Testis (tissue), 3 donors: ENCODE data around the gene TLK1. TPM values are rescaled to one million over a fixed set of nuclear protein-coding genes. Genes with fewer than 3 reads are reported as not detected.

ENCODE experiments used
- DNase-seq: peaks from one replicate; pipeline ENCODE4 v3.0.0-alpha.2; 2019
- H3K27ac ChIP-seq, 2 donors: fragments of 200-600 bp; sonication (generic); one replicate each; pipeline ENCODE4 v1.5.1; 2019
- H3K27me3 ChIP-seq: fragments of 200-600 bp; sonication (generic); one replicate; pipeline ENCODE4 v1.5.1; 2019
- H3K36me3 ChIP-seq: fragments of 200-600 bp; sonication (generic); one replicate; pipeline ENCODE4 v1.5.1; 2017; ENCODE audit warnings: low read depth; ENCODE audit errors: missing control alignments
- H3K4me1 ChIP-seq: fragments of 200-600 bp; sonication (generic); one replicate; pipeline ENCODE4 v1.5.1; 2019
- H3K4me3 ChIP-seq, 2 donors: fragments of 200-600 bp; sonication (generic); one replicate each; pipeline ENCODE4 v1.5.1; 2017 to 2019
- H3K9me3 ChIP-seq: fragments of 200-600 bp; sonication (generic); one replicate; pipeline ENCODE4 v1.5.1; 2017
- POLR2A ChIP-seq: fragments of 450-650 bp; IDR thresholded peaks from one replicate; pipeline ENCODE4 v1.6.1; 2017; ENCODE audit warnings: antibody characterized with exemption, mild to moderate bottlenecking, moderate library complexity
- WGBS, 2 donors: methylation state at CpG; one replicate each; pipeline ENCODE4 v1.1.5; 2018; 5-methylcytosine and 5-hydroxymethylcytosine counted together
- intact Hi-C: fragments of 100-400 bp; cut with DNase I; formaldehyde crosslinking; loops from one replicate; pipeline ENCODE4 v1.15.1; 2023; ENCODE audit warnings: low total_unique reads
- polyA plus RNA-seq: library from polyadenylated mRNA; stranded (reverse); fragments of 350-450 nt; fragmentation: Illumina TruSeq; extraction: RNeasy Lipid Tissue Mini Kit (QIAGEN cat#74804); gene quantifications from one replicate; pipeline ENCODE4 v1.2.3, GENCODE V29; 2014; ENCODE audit warnings: low read depth, low replicate concordance; ENCODE audit not compliant: insufficient read depth
- total RNA-seq, 2 donors: library from RNA; depleted of rRNA; stranded (reverse); fragments of >200 nt; gene quantifications; one replicate each; pipeline ENCODE4 v1.2.3, GENCODE V29; 2016
- TF ChIP-seq, protein P1 (sequence below), 3 experiments: fragments of 450-650 bp in 2 of 3; fragments of 200-600 bp in 1 of 3; sonication (generic) in 1 of 3; IDR thresholded peaks; one replicate each; pipeline ENCODE4 v1.5.1; 2016 to 2019; ENCODE audit warnings: antibody characterized with exemption in 3 of 3, mild to moderate bottlenecking in 2 of 3, moderate library complexity in 1 of 3

The TLK1 gene
- total and polyA plus RNA-seq, 3 donors from 2014 or later, result 36.8 to 112 (median 110) TPM

DNA sequence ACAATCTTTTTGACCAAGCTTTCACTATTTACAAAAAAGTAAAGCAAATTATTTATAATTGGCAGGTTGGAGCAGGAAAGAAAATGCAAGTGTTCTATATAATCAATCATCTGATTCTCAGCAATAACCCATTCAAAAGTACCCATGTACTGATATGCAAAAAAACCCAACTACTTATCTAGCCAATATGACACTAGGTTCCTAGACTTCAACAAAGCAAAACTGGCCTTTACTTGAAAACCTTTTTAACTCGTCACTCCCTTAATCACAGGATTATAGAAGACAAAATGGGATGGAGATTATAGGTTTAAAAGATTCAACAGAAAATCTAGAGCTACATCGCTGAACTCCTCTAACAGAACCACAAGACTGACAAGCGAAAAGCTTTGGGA lies 3.6 kb downstream of the TLK1 start:
- Histone ChIP-seq H3K36me3 (no peaks in the 10 kb centered on the region), H3K27ac (no peak overlapping the region), H3K4me3 (no peak overlapping the region), H3K9me3 (no peaks in the 10 kb centered on the region), H3K4me1 (peaks cover 24% of the 10 kb centered on the region), H3K27me3 (no peaks in the 10 kb centered on the region)
- TF ChIP-seq, protein P1, sequence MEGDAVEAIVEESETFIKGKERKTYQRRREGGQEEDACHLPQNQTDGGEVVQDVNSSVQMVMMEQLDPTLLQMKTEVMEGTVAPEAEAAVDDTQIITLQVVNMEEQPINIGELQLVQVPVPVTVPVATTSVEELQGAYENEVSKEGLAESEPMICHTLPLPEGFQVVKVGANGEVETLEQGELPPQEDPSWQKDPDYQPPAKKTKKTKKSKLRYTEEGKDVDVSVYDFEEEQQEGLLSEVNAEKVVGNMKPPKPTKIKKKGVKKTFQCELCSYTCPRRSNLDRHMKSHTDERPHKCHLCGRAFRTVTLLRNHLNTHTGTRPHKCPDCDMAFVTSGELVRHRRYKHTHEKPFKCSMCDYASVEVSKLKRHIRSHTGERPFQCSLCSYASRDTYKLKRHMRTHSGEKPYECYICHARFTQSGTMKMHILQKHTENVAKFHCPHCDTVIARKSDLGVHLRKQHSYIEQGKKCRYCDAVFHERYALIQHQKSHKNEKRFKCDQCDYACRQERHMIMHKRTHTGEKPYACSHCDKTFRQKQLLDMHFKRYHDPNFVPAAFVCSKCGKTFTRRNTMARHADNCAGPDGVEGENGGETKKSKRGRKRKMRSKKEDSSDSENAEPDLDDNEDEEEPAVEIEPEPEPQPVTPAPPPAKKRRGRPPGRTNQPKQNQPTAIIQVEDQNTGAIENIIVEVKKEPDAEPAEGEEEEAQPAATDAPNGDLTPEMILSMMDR (IDR thresholded peaks at IDR 0.05), result no peak
- TF ChIP-seq POLR2A, result no peak
- DNase-seq, result no peak
- WGBS, 2 donors, result 56 to 58% methylated on average over 3 of the region's 3 CpGs
- intact Hi-C loops, result loop anchor here (10.0 kb wide), 1 partner anchor 182 kb away; no protein-coding TSS in a partner anchor

DNA sequence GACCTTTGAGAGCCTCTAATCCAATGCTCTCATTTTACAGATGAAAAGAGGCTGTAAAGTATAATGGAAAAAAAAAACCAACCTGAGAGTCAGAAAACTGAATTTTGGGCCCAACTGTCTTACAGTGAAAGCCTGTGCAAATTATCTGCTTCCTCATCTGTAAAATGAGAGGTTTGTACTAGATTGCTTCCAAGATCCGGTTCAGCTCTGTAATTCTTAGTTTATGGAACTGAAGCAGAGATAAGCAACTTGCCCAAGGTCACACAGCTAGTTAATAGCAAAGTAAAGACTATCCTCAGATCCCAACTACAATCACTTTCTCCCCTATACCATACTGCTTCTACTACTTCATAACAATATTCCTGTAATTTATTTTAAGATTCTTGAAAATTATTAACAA lies 6.3 kb downstream of the TLK1 start:
- H3K4me1 ChIP-seq, result peaks cover 19% of the 10 kb centered on the region
- H3K27ac ChIP-seq, result peak overlapping the region in 1 of 2 donors; percentile 31
- H3K36me3 ChIP-seq, result no peaks in the 10 kb centered on the region
- no peaks in the 10 kb centered on the region for H3K9me3 ChIP-seq
- no peaks in the 10 kb centered on the region for H3K27me3 ChIP-seq
- intact Hi-C loops, result loop anchor here (10.0 kb wide), 1 partner anchor 180 kb away; no protein-coding TSS in a partner anchor
- DNase-seq, result no peak
- 6 to 17% methylated on average over 1 of the region's 1 CpG for WGBS, 2 donors
- no peak for TF ChIP-seq POLR2A
- TF ChIP-seq, protein P1 (IDR thresholded peaks at IDR 0.05), result no peak
- H3K4me3 ChIP-seq, result no peak overlapping the region

DNA sequence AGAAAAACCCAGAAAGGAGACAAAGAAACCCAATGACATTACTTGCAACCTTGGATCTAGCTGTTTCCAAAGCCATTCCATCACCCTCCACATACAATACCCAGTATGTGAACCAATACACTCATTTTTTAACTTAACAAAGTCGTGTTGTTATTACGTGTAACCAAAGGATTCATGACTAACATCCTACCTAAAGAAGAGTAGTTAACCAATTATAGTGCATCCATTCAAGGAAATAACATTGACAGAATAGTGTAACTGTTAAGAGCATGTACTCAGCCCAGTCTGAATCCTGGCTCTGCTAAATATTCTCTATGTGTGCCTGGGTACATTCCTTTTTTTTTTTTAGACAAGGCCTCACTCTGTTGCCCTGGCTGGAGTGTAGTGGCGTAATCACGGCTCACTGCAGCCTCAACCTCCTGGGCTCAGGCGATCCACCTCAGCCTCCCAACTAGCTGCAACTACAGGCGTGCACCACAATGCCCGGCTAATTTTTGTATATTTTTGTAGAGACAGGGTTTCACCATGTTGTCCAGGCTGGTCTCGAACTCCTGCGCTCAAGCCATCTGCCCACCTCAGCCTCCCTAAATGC lies 9.9 kb downstream of the TLK1 start:
- no peaks in the 10 kb centered on the region for H3K27me3 ChIP-seq
- TF ChIP-seq POLR2A, result no peak
- no peak for DNase-seq
- no peaks in the 10 kb centered on the region for H3K36me3 ChIP-seq
- no peak overlapping the region for H3K4me3 ChIP-seq
- peaks cover 14% of the 10 kb centered on the region for H3K4me1 ChIP-seq
- H3K27ac ChIP-seq, result no peak overlapping the region
- intact Hi-C loops, result loop anchor here (10.0 kb wide), 1 partner anchor 176 kb away; no protein-coding TSS in a partner anchor
- 93% methylated on average over 9 of the region's 9 CpGs for WGBS, 2 donors
- no peaks in the 10 kb centered on the region for H3K9me3 ChIP-seq

DNA sequence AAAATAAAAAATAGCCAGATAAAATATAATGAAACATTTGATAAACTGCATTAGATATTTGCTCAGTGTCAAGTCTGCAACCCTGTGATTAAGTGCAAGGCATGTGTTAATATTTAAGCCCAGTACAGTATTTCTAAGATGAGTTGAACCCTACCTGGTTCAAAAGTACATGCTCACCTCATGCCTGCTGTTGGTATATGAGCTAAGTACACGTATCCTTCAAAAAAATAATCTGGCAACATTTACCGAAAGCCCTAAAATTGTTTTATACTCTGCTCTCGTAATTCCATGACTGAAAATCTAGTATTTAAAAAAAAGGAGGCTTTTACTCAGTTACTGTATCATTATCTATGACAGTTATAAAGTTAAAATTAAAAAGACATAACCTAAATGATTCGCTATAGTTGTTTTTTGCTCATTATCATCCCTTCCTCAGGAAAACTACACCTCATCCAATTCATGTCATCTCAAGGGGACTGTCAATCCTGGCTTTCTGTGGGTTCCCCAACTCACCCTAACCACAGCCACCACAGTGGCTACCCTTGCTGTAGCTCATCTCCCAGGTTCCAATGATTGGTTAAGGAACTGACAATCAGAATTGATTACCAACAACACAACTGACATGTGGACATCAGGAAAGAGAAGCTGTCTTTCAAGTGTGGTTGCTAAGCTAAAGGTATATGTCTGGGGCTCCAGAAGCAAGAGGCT lies 10.6 kb downstream of the TLK1 start:
- Histone ChIP-seq H3K36me3 (no peaks in the 10 kb centered on the region), H3K4me3 (no peak overlapping the region), H3K27me3 (no peaks in the 10 kb centered on the region), H3K9me3 (no peaks in the 10 kb centered on the region), H3K27ac (no peak overlapping the region), H3K4me1 (peaks cover 14% of the 10 kb centered on the region)
- WGBS, 2 donors, result 78% methylated on average over 4 of the region's 4 CpGs
- DNase-seq, result no peak
- no peak for TF ChIP-seq POLR2A
- TF ChIP-seq, protein P1 (IDR thresholded peaks at IDR 0.05), result no peak
- intact Hi-C loops, result loop anchor here (10.0 kb wide), 1 partner anchor 175 kb away; no protein-coding TSS in a partner anchor

DNA sequence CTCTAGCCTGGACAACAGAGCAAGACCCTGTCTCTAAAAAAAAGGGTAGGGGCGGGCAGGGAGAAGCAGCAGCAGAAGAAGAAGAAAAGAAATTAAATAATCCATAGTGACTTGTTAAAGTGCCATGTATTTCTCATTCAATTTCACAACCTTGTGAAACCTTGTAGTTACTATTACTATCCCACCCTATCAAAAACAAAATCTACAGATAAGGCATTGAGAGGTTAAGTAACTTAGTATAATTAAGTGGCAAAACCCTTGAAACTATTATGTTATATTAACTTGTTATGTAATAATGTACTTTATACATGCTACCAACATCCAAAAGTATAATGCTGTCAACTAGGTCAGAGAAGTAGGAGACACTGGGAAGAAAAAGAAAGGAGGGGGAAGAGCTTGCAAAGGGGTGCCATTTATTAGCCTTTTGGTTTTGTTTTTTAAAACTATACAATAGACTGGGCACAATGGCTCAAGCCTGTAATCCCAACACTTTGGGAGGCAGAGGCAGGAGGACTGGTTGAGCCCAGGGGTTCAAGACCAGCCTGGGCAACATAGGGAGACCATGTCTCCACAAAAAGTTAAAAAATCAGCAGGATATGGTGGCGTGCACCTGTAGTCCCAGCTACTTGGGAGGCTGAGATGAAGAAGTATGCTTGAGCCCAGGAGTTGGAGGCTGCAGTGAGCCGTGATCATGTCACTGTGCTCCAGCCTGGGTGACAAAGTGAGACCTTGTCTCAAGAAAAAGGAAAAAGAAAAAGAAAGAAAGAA lies 11.3 kb downstream of the TLK1 start:
- Histone ChIP-seq H3K36me3 (no peaks in the 10 kb centered on the region), H3K4me1 (peaks cover 8% of the 10 kb centered on the region), H3K27me3 (no peaks in the 10 kb centered on the region), H3K27ac (no peak overlapping the region), H3K9me3 (no peaks in the 10 kb centered on the region), H3K4me3 (no peak overlapping the region)
- intact Hi-C loops, result no loop called here
- no peak for DNase-seq
- 78 to 86% methylated on average over 3 of the region's 3 CpGs for WGBS, 2 donors
- TF ChIP-seq POLR2A, result no peak
- TF ChIP-seq, protein P1 (IDR thresholded peaks at IDR 0.05), result no peak
